Measurements from ENCODE around the gene CNR2. TPM values are rescaled to one million over a fixed set of nuclear protein-coding genes. Genes with fewer than 3 reads are reported as not detected.
A peak's percentile ranks its signal among the peaks of the same experiment; 100 is the strongest.
"Not testable (repeated sequence)": the region's sequence is repeated elsewhere in the genome, so short reads cannot be mapped to it uniquely, and the experiment has no call there.

CNR2 gene
- total and polyA plus RNA-seq, 2 experiments from 2014 or later: not detected

DNA sequence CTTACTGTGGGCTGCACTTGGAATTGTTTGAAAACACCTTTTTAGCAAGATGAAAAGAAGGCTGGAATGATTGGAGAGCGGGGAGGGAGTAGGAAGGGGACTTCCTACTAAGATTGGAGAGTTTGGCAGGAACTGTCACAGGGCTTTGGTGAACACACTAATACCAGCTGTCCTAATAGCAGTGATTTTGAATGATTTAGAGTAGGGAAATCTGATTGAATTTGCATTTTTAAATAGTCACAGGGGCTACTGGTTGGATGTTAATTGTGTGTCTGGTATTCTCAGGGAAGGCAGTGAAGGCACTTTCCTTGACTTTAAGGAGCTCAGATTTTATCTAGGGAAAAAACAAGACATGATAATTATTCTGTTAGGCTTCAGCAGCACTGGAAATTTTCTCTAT is 85.4 kb downstream of the CNR2 start (continued):
- TF ChIP-seq CTCF (conservative IDR thresholded peaks at IDR 0.05; ENCODE audit: low read depth in 2 of 2): no peak
- no peak for TF ChIP-seq POLR2AphosphoS5 (IDR thresholded peaks at IDR 0.05; ENCODE audit: low read depth)
- no peak for TF ChIP-seq JUNB (IDR thresholded peaks at IDR 0.05; ENCODE audit: unreplicated experiment)

- not testable (repeated sequence) for H3F3A ChIP-seq (replicated peaks; ENCODE audit: low read depth); H3K9me2 ChIP-seq (ENCODE audit: insufficient read depth); ATAC-seq; H3K4me1 Mint-ChIP-seq; H3K36me3 Mint-ChIP-seq (ENCODE audit: low read depth); H3K4me3 Mint-ChIP-seq; H3K27ac Mint-ChIP-seq; H3K4me1 ChIP-seq (ENCODE audit: insufficient read depth); H4K20me1 ChIP-seq (replicated peaks; ENCODE audit: insufficient read depth); H3K9me3 Mint-ChIP-seq; H2AFZ ChIP-seq; H3K27me3 ChIP-seq (ENCODE audit: insufficient read depth); H3K4me2 ChIP-seq; DNase-seq (ENCODE audit: low spot score); H3K79me2 ChIP-seq (replicated peaks; ENCODE audit: insufficient read depth); H3K27ac ChIP-seq (ENCODE audit: low read depth); H3K4me3 ChIP-seq; H3K36me3 ChIP-seq (ENCODE audit: insufficient read depth)
- peaks cover 14% of the 10 kb centered on the region for H3K27me3 Mint-ChIP-seq (ENCODE audit: insufficient read depth, low read depth, poor library complexity)
Observed at GRCh38 chr1:23826590-23826989, 86.6 kb downstream of the CNR2 start.

DNA sequence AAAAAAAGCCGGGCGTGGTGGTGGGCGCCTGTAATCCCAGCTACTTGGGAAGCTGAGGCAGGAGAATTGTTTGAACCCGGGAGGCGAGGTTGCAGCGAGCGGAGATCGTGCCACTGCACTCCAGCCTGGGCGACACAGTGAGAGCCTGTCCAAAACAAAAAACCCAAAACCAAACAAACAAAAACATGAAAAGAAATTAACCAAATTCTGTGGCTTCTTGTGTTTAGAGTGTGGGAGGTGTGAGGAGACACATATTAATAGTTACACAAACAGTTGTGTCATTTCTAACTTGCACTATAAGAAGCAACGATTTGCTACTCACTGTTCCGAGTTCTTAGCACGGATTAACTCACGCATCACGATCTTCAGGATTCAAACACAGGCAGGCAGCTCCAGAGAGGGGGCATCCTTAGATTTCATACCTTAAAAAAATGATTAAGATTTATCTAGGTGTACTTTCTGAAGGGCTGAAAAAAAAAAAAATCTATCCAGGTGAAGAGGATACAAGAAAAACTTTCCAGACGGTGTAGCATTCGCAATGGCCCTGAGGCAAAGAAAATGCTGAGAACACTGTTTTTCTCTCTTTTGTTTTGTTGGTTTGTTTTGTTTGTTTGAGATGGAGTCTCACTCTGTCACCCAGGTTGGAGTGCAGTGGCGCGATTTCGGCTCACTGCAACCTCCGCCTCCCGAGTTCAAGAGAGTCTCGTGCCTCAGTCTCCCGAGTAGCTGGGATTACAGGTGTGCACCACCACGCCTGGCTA is 87.2 kb downstream of the CNR2 start:
- peak overlapping the region; percentile 97; the same call in 1 of the 2 replicates for H3K27ac ChIP-seq (ENCODE audit: low read depth)
- H3K79me2 ChIP-seq (replicated peaks; ENCODE audit: insufficient read depth): no peaks in the 10 kb centered on the region; the same call in 1 of the 2 replicates
- H3F3A ChIP-seq (replicated peaks; ENCODE audit: low read depth): 0 out of 2 replicates have a peak, but pooled peaks cover 6% of the 10 kb centered on the region
- peak overlapping the region; percentile 89 for H3K4me2 ChIP-seq
- no peaks in the 10 kb centered on the region for H3K27me3 ChIP-seq (ENCODE audit: insufficient read depth)
- no peaks in the 10 kb centered on the region for H3K36me3 ChIP-seq (ENCODE audit: insufficient read depth)
- DNase-seq (ENCODE audit: low spot score) (no peak), ATAC-seq (no peak)
- peak overlapping the region; percentile 92; the same call in 1 of the 2 replicates for H3K27ac Mint-ChIP-seq
- peak overlapping the region; percentile 78 for H2AFZ ChIP-seq
- H3K9me3 Mint-ChIP-seq: no peaks in the 10 kb centered on the region
- peak overlapping the region; percentile 93 for H3K4me3 Mint-ChIP-seq
- peaks cover 3% of the 10 kb centered on the region; the same call in 2 of the 3 replicates for H3K4me1 Mint-ChIP-seq
- H3K36me3 Mint-ChIP-seq (ENCODE audit: low read depth): no peaks in the 10 kb centered on the region
- H3K4me1 ChIP-seq (ENCODE audit: insufficient read depth): peaks cover 7% of the 10 kb centered on the region
- no peaks in the 10 kb centered on the region for H3K9me2 ChIP-seq (ENCODE audit: insufficient read depth)
- peak overlapping the region; percentile 98 for H3K4me3 ChIP-seq
- no peaks in the 10 kb centered on the region for H4K20me1 ChIP-seq (replicated peaks; ENCODE audit: insufficient read depth)
- H3K27me3 Mint-ChIP-seq (ENCODE audit: insufficient read depth, low read depth, poor library complexity): peaks cover 14% of the 10 kb centered on the region
- TF ChIP-seq ZNF331 (CRISPR knock-in tag; IDR thresholded peaks at IDR 0.05; ENCODE audit: low read depth) (no peak), STAT1 (IDR thresholded peaks at IDR 0.05; ENCODE audit: unreplicated experiment) (no peak), CREB1 (CRISPR knock-in tag; IDR thresholded peaks at IDR 0.05; ENCODE audit: low read depth) (no peak), CTCF (conservative IDR thresholded peaks at IDR 0.05; ENCODE audit: low read depth in 2 of 2) (no peak), EZH2phosphoT487 (IDR thresholded peaks at IDR 0.05; ENCODE audit: unreplicated experiment) (no peak), JUNB (IDR thresholded peaks at IDR 0.05; ENCODE audit: unreplicated experiment) (no peak)
- TF ChIP-seq, protein P1, sequence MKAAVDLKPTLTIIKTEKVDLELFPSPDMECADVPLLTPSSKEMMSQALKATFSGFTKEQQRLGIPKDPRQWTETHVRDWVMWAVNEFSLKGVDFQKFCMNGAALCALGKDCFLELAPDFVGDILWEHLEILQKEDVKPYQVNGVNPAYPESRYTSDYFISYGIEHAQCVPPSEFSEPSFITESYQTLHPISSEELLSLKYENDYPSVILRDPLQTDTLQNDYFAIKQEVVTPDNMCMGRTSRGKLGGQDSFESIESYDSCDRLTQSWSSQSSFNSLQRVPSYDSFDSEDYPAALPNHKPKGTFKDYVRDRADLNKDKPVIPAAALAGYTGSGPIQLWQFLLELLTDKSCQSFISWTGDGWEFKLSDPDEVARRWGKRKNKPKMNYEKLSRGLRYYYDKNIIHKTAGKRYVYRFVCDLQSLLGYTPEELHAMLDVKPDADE (IDR thresholded peaks at IDR 0.05): no peak
- TF ChIP-seq, protein P2, sequence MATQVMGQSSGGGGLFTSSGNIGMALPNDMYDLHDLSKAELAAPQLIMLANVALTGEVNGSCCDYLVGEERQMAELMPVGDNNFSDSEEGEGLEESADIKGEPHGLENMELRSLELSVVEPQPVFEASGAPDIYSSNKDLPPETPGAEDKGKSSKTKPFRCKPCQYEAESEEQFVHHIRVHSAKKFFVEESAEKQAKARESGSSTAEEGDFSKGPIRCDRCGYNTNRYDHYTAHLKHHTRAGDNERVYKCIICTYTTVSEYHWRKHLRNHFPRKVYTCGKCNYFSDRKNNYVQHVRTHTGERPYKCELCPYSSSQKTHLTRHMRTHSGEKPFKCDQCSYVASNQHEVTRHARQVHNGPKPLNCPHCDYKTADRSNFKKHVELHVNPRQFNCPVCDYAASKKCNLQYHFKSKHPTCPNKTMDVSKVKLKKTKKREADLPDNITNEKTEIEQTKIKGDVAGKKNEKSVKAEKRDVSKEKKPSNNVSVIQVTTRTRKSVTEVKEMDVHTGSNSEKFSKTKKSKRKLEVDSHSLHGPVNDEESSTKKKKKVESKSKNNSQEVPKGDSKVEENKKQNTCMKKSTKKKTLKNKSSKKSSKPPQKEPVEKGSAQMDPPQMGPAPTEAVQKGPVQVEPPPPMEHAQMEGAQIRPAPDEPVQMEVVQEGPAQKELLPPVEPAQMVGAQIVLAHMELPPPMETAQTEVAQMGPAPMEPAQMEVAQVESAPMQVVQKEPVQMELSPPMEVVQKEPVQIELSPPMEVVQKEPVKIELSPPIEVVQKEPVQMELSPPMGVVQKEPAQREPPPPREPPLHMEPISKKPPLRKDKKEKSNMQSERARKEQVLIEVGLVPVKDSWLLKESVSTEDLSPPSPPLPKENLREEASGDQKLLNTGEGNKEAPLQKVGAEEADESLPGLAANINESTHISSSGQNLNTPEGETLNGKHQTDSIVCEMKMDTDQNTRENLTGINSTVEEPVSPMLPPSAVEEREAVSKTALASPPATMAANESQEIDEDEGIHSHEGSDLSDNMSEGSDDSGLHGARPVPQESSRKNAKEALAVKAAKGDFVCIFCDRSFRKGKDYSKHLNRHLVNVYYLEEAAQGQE (IDR thresholded peaks at IDR 0.05; ENCODE audit: unreplicated experiment): no peak

Measured in GM23338 (cell line).